H1 (cell line): ENCODE data around the gene MSANTD2.

Experiments
- ASH2L ChIP-seq: fragments of 200-600, 300-600 bp; sonication (generic); IDR thresholded peaks from one replicate; pipeline ENCODE4 v1.7.1; 2017; ENCODE audit warnings: low read length
- CTCF ChIP-seq, 3 experiments: IDR thresholded peaks; 1 replicate in 2 of 3; 2 replicates in 1 of 3; pipeline versions ENCODE4 v1.5.1 to v1.6.1; 2011; ENCODE audit warnings: low read length in 3 of 3, mild to moderate bottlenecking in 3 of 3, inconsistent platforms in 2 of 3, low read depth in 1 of 3, moderate library complexity in 1 of 3; ENCODE audit not compliant: insufficient read depth in 1 of 3; ENCODE audit errors: control extremely low read depth in 1 of 3
- RNF2 ChIP-seq: fragments of 200-900, 300-1000 bp; sonication (generic); IDR thresholded peaks from 2 replicates; pipeline ENCODE4 v1.7.1; 2016; ENCODE audit warnings: borderline replicate concordance, low read depth, mild to moderate bottlenecking, antibody characterized with exemption, low read length; ENCODE audit not compliant: poor library complexity, severe bottlenecking; ENCODE audit errors: missing control alignments
- TF ChIP-seq, protein P1 (sequence below): IDR thresholded peaks from 2 replicates; pipeline ENCODE4 v1.6.1; 2012; ENCODE audit warnings: low read length, inconsistent platforms
- TF ChIP-seq, protein P2 (sequence below): IDR thresholded peaks from 2 replicates; pipeline ENCODE4 v1.6.1; 2011; ENCODE audit warnings: low read depth, mild to moderate bottlenecking, low read length; ENCODE audit not compliant: insufficient read depth

GRCh38 chr11:124762624-124763155 lies 37.5 kb downstream of the MSANTD2 start:
- TF ChIP-seq, protein P1, sequence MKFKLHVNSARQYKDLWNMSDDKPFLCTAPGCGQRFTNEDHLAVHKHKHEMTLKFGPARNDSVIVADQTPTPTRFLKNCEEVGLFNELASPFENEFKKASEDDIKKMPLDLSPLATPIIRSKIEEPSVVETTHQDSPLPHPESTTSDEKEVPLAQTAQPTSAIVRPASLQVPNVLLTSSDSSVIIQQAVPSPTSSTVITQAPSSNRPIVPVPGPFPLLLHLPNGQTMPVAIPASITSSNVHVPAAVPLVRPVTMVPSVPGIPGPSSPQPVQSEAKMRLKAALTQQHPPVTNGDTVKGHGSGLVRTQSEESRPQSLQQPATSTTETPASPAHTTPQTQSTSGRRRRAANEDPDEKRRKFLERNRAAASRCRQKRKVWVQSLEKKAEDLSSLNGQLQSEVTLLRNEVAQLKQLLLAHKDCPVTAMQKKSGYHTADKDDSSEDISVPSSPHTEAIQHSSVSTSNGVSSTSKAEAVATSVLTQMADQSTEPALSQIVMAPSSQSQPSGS = no peak
- TF ChIP-seq RNF2 (no peak), CTCF (IDR thresholded peaks at IDR 0.05; ENCODE audit: control extremely low read depth in 1 of 3, insufficient read depth in 1 of 3, low read depth in 1 of 3, low read length in 3 of 3) (no peak), ASH2L (no peak)
- TF ChIP-seq, protein P2, sequence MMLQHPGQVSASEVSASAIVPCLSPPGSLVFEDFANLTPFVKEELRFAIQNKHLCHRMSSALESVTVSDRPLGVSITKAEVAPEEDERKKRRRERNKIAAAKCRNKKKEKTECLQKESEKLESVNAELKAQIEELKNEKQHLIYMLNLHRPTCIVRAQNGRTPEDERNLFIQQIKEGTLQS = no peak
